HEK293 (cell line): ENCODE measurements around the gene PHLDA1.

Source experiments
- CTCF ChIA-PET: fragments of 350-600 bp; formaldehyde crosslinking; extraction: SDS; loops from one replicate; lab custom pipeline; 2021; ENCODE audit warnings: antibody characterized with exemption; lab: Yijun Ruan, JAX
- POLR2A ChIA-PET: fragments of 300-600 bp; formaldehyde crosslinking; extraction: SDS; loops from one replicate; lab custom pipeline; 2020; ENCODE audit warnings: antibody characterized with exemption, inconsistent platforms; lab: Yijun Ruan, JAX
- H3K27ac ChIP-seq: fragments of 200-500 bp; sonication (Bioruptor generic); 2 replicates; pipeline ENCODE4 v1.5.1; 2014; ENCODE audit warnings: low read depth, low read length, control low read depth, inconsistent platforms; ENCODE audit errors: extremely low read depth
- H3K36me3 ChIP-seq, 2 experiments: fragments of 200-500 bp in 1 of 2; sonication (Bioruptor generic) in 1 of 2; 1 replicate in 1 of 2; 2 replicates in 1 of 2; pipeline ENCODE4 v1.5.1; 2014 to 2017; ENCODE audit warnings: inconsistent platforms in 2 of 2, low read length in 2 of 2; ENCODE audit not compliant: control insufficient read depth in 2 of 2, insufficient read depth in 1 of 2
- H3K4me1 ChIP-seq: fragments of 200-500 bp; sonication (Bioruptor generic); 2 replicates; pipeline ENCODE4 v1.5.1; 2014; ENCODE audit warnings: mild to moderate bottlenecking, low read length, inconsistent platforms; ENCODE audit not compliant: control insufficient read depth, insufficient read depth
- H3K4me3 ChIP-seq: 2 replicates; pipeline ENCODE4 v1.5.1; 2011; ENCODE audit warnings: low read depth, mild to moderate bottlenecking, control low read depth, low read length, moderate library complexity
- H3K9me3 ChIP-seq: fragments of 200-500 bp; sonication (Bioruptor generic); 2 replicates; pipeline ENCODE4 v1.5.1; 2014; ENCODE audit warnings: low read depth, low read length, inconsistent platforms; ENCODE audit not compliant: control insufficient read depth, insufficient read depth
- KLF1 ChIP-seq: fragments of 450-650 bp; formaldehyde crosslinking; IDR thresholded peaks from 2 replicates; pipeline ENCODE4 v1.5.1; 2016; ENCODE audit warnings: missing biosample characterization, missing genetic modification characterization
- MZF1 ChIP-seq: fragments of 450-650 bp; formaldehyde crosslinking; IDR thresholded peaks from 2 replicates; pipeline ENCODE4 v1.5.1; 2017; ENCODE audit warnings: missing biosample characterization, missing genetic modification characterization, borderline replicate concordance
- SP3 ChIP-seq: fragments of 450-650 bp; formaldehyde crosslinking; IDR thresholded peaks from 2 replicates; pipeline ENCODE4 v1.5.1; 2016; ENCODE audit warnings: missing biosample characterization, missing genetic modification characterization
- ZBTB7A ChIP-seq: fragments of 450-650 bp; formaldehyde crosslinking; IDR thresholded peaks from 2 replicates; pipeline ENCODE4 v1.5.1; 2016; ENCODE audit warnings: low read depth, missing biosample characterization, missing genetic modification characterization
- ZNF112 ChIP-seq: fragments of 450-650 bp; formaldehyde crosslinking; IDR thresholded peaks from 2 replicates; pipeline ENCODE4 v1.5.0; 2017; ENCODE audit warnings: missing biosample characterization, missing genetic modification characterization
- ZNF2 ChIP-seq: fragments of 450-650 bp; formaldehyde crosslinking; IDR thresholded peaks from 2 replicates; pipeline ENCODE4 v1.5.1; 2016; ENCODE audit warnings: missing biosample characterization, missing genetic modification characterization
- ZNF248 ChIP-seq: fragments of 450-650 bp; formaldehyde crosslinking; IDR thresholded peaks from 2 replicates; pipeline ENCODE4 v1.5.1; 2017; ENCODE audit warnings: missing biosample characterization, missing genetic modification characterization
- ZNF394 ChIP-seq: fragments of 450-650 bp; formaldehyde crosslinking; IDR thresholded peaks from 2 replicates; pipeline ENCODE4 v1.5.1; 2016; ENCODE audit warnings: missing biosample characterization, missing genetic modification characterization, mild to moderate bottlenecking, moderate library complexity, borderline replicate concordance
- ZNF416 ChIP-seq: fragments of 450-650 bp; formaldehyde crosslinking; IDR thresholded peaks from 2 replicates; pipeline ENCODE4 v1.5.1; 2016; ENCODE audit warnings: missing biosample characterization, missing genetic modification characterization
- ZNF518A ChIP-seq: fragments of 450-650 bp; formaldehyde crosslinking; conservative IDR thresholded peaks from 2 replicates; pipeline ENCODE4 v1.5.1; 2016; ENCODE audit warnings: low read depth, missing biosample characterization, missing genetic modification characterization
- ZNF624 ChIP-seq: fragments of 450-650 bp; formaldehyde crosslinking; IDR thresholded peaks from 2 replicates; pipeline ENCODE4 v1.5.1; 2017; ENCODE audit warnings: missing biosample characterization, missing genetic modification characterization
- ZNF626 ChIP-seq: fragments of 450-650 bp; sonication (Bioruptor Pico); formaldehyde crosslinking; IDR thresholded peaks from 2 replicates; pipeline ENCODE4 v1.5.1; 2018; ENCODE audit warnings: missing biosample characterization, missing genetic modification characterization, inconsistent platforms
- ZNF701 ChIP-seq: fragments of 450-650 bp; formaldehyde crosslinking; IDR thresholded peaks from 2 replicates; pipeline ENCODE4 v1.5.1; 2016; ENCODE audit warnings: missing biosample characterization, missing genetic modification characterization
- ZNF830 ChIP-seq: fragments of 450-650 bp; IDR thresholded peaks from 2 replicates; pipeline ENCODE4 v1.5.0; 2018; ENCODE audit warnings: missing biosample characterization, missing genetic modification characterization, low read depth, mild to moderate bottlenecking, moderate library complexity
- ZNF837 ChIP-seq: fragments of 450-650 bp; formaldehyde crosslinking; IDR thresholded peaks from 2 replicates; pipeline ENCODE4 v1.5.1; 2016; ENCODE audit warnings: missing biosample characterization, missing genetic modification characterization
- TF ChIP-seq, protein P1 (sequence below): fragments of 450-650 bp; formaldehyde crosslinking; IDR thresholded peaks from 2 replicates; pipeline ENCODE4 v1.5.1; 2016; ENCODE audit warnings: missing biosample characterization, missing genetic modification characterization

Gene PHLDA1

GRCh38 chr12:75996861-75997447, 34.6 kb downstream of the PHLDA1 start:
- ChIA-PET POLR2A (interaction anchor here (1.1 kb wide), 1 partner anchor 1449 kb away, joined by 3 read pairs; no protein-coding TSS in a partner anchor), CTCF (interaction anchor here (0.7 kb wide), 1 partner anchor 60 kb away, joined by 3 read pairs; no protein-coding TSS in a partner anchor)
- H3K27ac ChIP-seq, result no peak overlapping the region
- no peak for TF ChIP-seq ZNF2 (tag by site-specific recombination)
- TF ChIP-seq ZNF624, result no peak
- TF ChIP-seq ZNF416 (tag by site-specific recombination), result no peak
- TF ChIP-seq SP3 (tag by site-specific recombination), result no peak
- TF ChIP-seq ZNF112 (tag by site-specific recombination), result no peak
- no peak for TF ChIP-seq ZNF837
- no peak for TF ChIP-seq ZNF701 (tag by site-specific recombination)
- no peak for TF ChIP-seq KLF1 (tag by site-specific recombination)
- TF ChIP-seq, protein P1, sequence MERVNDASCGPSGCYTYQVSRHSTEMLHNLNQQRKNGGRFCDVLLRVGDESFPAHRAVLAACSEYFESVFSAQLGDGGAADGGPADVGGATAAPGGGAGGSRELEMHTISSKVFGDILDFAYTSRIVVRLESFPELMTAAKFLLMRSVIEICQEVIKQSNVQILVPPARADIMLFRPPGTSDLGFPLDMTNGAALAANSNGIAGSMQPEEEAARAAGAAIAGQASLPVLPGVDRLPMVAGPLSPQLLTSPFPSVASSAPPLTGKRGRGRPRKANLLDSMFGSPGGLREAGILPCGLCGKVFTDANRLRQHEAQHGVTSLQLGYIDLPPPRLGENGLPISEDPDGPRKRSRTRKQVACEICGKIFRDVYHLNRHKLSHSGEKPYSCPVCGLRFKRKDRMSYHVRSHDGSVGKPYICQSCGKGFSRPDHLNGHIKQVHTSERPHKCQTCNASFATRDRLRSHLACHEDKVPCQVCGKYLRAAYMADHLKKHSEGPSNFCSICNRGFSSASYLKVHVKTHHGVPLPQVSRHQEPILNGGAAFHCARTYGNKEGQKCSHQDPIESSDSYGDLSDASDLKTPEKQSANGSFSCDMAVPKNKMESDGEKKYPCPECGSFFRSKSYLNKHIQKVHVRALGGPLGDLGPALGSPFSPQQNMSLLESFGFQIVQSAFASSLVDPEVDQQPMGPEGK, result no peak
- no peaks in the 10 kb centered on the region for H3K4me1 ChIP-seq
- no peaks in the 10 kb centered on the region for H3K36me3 ChIP-seq
- no peaks in the 10 kb centered on the region for H3K9me3 ChIP-seq
- no peak overlapping the region for H3K4me3 ChIP-seq

DNA sequence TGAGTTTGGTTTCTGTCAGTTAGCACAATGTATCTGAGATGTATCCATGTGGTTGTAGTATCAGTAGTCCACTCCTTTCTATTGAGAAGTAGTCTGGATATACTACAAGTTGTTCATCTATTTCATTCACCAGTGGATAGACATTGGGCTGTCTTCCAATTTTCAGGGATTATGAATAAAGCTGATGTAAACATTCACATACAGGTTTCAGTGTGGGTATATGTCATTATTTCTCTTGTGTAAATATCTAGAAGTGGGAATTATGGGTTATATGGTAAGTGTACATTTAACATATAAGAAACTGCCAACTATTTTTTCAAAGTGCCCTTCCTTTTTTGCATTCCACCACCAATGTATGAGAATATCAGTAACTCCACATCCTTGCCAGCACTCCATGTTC, 35.9 kb downstream of the PHLDA1 start:
- Histone ChIP-seq H3K4me1 (no peaks in the 10 kb centered on the region), H3K4me3 (no peak overlapping the region)
- POLR2A ChIA-PET, result interaction anchor here (0.6 kb wide), 1 partner anchor 36 kb away, joined by 3 read pairs; the partner anchor contains the start of gene PHLDA1
- no peak for TF ChIP-seq ZNF518A (tag by site-specific recombination)
- no peak for TF ChIP-seq MZF1 (tag by site-specific recombination)
- TF ChIP-seq ZNF626 (tag by site-specific recombination), result no peak
- TF ChIP-seq ZNF394 (tag by site-specific recombination), result no peak
- no peak for TF ChIP-seq ZBTB7A (tag by site-specific recombination)
- no peak for TF ChIP-seq ZNF837
- TF ChIP-seq ZNF248 (tag by site-specific recombination), result no peak
- TF ChIP-seq ZNF830 (tag by site-specific recombination), result no peak
- TF ChIP-seq, all 188 proteins: peak for 0
- H3K27ac ChIP-seq, result no peak overlapping the region
- no peaks in the 10 kb centered on the region for H3K9me3 ChIP-seq
- H3K36me3 ChIP-seq, result no peaks in the 10 kb centered on the region
- CTCF ChIA-PET, result interaction anchor here (0.6 kb wide), 1 partner anchor 35 kb away, joined by 3 read pairs; no protein-coding TSS in a partner anchor
